Mesenteric fat pad (tissue), 1 donor: ENCODE measurements around the gene COG6. TPM values are rescaled to one million over a fixed set of nuclear protein-coding genes. Genes with fewer than 3 reads are reported as not detected.

Experiments used
- DNase-seq: peaks from one replicate; pipeline ENCODE4 v3.0.0-alpha.2; 2020; ENCODE audit warnings: low spot score
- total RNA-seq: library from RNA; stranded (reverse); fragmentation: NEBNext Ultra II Directional; extraction: Animal tissue kit (Norgen Biotek cat#: 25700); gene quantifications from one replicate; pipeline ENCODE4 v1.2.1, GENCODE V29; 2021
- donor health status: DM: yes; HTN: yes; CAD: no.

The COG6 gene
- total RNA-seq, 1 donor from 2014 or later = 27.1 TPM

GRCh38 chr13:39676315-39676876 is 20.9 kb downstream of the COG6 start:
- DNase-seq = no peak

DNA sequence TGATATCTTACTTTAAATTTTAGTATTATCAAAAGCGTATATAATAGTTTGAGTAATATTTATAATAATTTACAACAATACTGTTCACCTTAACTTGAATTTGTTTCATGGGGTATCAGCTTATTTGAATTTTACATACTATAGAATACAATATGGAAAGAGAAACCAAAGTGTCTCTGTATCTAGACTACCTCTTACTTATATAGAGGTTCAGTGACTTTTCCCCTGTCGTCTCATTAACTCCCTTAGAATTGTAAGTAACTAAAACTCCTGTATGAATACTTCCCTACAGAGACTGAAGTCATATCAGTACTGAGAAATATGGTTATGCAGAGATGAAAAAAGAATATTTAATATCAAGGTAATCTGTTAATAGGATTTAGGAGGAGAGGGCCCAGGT is 26.8 kb downstream of the COG6 start:
- no peak for DNase-seq

DNA sequence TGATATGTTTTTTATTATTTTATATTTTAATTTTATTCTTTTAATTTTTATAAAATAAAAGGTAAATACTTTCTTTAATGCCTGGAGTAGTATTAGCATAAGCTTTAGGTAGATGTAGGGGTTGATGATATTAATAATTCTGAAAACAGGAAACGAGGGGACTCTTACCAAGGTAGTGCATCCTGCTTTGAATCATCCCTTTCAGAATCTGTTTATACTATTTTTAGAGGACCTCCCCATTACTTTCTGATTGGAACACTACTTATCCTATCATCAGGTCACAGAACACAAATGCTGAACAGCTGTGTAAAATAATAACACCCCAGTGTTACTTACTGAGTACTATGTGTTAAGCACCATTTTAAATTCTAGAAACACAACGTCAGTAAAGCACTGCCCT is 27.3 kb downstream of the COG6 start:
- DNase-seq = no peak

GRCh38 chr13:39684531-39685137 is 29.2 kb downstream of the COG6 start:
- no peak for DNase-seq

DNA sequence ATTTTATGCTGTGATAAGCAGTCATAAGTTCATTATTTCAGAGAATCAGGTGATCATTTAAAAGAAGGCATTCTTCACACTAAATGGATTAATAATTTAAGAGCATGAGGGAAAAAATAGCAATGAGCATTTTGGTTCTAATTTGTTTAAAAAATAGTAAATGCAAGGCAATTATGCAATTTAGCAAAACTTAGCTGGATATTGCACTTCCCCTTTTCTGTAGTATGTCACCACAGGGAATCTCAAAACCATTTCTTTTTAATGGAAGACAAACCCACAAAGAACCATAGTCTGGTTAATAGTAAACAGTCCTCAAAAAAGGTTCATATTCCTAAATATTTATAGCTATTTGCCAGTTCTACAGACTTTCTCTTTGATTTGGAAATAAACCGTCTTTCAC is 30.2 kb downstream of the COG6 start:
- no peak for DNase-seq

GRCh38 chr13:39688278-39688677 is 32.8 kb downstream of the COG6 start:
- no peak for DNase-seq

- DNase-seq = no peak
These were observed 33.4 kb downstream of the COG6 start for GRCh38 chr13:39688699-39689405.

GRCh38 chr13:39692660-39693438 is 37.4 kb downstream of the COG6 start:
- DNase-seq = no peak

GRCh38 chr13:39699274-39699673 is 43.8 kb downstream of the COG6 start:
- no peak for DNase-seq

- DNase-seq = no peak
These were observed 57.2 kb downstream of the COG6 start for GRCh38 chr13:39712626-39713025.

DNA sequence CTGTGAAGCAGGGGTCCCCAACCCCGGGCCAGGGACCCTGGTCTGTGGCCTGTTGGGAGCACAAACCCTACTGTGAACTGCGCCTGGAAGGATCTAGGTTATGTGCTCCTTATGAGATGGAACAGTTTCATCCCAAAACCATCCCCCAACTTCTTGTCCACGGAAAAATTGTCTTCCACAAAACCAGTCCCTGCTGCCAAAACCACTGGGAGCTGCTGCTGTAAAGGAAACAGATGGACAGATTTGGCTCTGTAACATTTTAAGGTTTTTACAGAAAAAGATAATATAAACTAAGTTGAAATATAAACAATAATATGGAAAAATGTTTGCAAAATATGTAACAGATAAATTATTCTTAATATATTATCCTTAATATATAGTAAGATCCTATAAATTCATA is 73.7 kb downstream of the COG6 start:
- no peak for DNase-seq

DNA sequence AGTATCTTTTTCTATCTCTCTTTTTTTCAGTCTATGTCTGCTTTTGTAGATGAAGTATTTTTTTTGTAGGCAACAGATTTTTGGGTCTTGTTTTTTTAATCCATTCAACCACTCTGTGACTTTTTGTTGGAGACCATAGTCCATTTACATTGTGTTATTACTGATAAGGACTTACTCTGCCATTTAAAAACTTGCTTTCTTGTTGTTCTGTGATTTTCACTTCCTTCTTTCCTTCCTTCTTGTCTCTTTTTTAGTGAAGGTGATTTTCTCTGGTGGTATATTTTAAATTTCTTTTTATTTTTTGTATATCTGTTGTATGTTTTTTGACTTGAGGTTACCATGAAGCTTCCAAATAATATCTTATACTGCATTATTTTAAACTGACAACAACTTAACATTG is 79.5 kb downstream of the COG6 start:
- DNase-seq = no peak

GRCh38 chr13:39737047-39737446 is 81.6 kb downstream of the COG6 start:
- DNase-seq = no peak

DNA sequence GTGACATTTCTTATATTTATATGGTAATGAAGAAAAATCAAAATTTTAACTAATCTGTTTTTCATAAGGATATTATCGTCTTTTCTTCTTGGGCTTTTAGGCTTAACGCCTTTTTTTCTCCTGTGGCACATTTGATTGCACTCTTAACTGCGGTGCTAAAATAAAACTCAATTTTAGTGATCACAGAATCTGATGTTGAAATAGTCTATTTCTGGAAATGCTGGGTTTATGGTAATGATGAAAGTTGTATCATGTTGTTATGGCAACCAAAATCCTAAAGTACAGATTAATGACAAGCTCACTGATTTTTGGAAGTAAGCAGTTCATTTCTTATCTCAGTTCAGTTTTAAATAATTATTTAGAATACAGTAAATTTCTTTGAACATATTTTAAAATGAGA is 85.3 kb downstream of the COG6 start:
- DNase-seq = no peak

DNA sequence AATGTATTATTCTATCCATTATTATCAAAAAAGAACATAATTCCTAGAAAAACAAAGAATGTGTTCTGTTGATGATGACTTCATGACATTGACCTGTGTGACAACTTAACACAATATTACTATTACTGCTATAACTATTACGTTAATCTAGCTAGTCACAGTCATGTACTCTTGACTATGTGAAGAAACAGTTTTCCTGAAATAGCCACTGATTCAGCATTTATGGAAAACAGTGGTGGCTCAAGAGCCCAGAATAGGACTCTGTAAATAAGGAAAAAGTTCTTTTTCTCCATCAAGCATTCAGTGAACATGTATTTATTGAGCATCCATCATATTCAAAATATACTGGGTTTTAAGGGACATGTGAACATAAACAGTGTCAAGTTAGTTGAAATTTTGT is 93.5 kb downstream of the COG6 start:
- DNase-seq = no peak

- DNase-seq = no peak
These were observed 94.1 kb downstream of the COG6 start for GRCh38 chr13:39749528-39749927.

DNA sequence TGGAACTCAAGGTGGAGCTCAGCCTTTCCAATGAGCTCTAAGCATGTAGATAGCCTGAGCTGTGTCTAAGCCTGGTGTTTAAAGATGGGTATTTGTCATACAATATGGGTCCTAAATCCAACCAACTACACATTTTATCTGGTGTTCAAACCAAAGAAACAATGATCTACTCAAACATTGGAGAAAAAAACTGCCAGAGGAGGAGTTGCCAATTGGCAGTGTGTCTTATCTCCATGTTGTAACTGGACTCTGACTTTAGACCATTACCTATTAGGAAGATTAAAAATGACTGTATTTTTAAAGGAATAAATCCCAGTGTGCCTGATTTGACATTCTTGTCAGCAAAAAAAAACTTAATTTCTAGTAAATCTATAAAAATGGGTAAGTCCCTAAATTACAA is 96.3 kb downstream of the COG6 start:
- DNase-seq = no peak

DNA sequence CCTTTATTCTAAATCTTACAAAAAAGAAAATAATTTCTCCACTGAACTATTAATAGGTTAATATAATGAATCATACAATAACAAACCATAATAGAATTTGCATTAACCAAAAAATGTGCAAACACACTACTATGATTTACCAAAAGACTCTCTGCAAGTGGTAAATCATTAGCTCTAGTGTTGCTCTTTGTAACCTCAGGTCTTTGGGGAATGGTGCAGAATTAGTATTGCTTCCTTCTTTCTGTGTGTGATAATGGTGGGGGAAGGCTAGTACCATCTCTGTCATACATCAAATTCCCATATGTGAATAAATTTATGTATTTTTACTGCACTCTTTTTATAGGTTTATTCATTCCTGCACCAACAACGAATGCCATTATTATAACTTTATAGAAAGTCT is 105.1 kb downstream of the COG6 start:
- no peak for DNase-seq

DNA sequence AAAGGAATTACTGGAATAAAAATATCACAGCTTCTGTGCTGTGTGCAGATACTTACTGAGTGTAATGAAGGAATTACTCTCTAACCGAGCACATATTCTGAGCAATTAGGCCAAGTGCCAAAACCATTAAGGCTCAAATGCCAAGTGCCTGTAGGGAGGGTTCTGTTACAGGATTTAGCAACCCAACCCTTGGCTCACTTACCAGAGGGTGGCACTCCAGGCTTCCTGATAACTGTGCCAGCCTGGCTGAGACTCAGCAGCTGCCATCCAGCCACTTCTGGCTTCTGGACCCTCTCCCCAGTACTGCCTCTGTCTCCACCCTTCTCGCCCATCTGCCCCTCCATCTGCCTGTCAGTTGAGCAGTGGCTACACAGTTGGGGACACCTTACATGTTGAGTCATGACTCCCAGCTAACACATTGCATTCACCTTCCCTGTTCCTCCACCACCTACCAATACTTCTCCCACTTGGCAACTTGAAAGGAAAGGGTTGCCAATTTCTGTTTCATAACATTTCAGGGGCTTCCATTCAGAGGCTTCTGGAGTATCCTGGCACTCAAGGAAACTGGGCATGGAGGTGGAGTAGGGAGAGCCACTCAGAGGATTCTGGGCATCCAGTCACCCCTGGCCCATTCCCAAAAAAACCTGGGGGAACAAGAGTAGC is 110.5 kb downstream of the COG6 start:
- DNase-seq = no peak

DNA sequence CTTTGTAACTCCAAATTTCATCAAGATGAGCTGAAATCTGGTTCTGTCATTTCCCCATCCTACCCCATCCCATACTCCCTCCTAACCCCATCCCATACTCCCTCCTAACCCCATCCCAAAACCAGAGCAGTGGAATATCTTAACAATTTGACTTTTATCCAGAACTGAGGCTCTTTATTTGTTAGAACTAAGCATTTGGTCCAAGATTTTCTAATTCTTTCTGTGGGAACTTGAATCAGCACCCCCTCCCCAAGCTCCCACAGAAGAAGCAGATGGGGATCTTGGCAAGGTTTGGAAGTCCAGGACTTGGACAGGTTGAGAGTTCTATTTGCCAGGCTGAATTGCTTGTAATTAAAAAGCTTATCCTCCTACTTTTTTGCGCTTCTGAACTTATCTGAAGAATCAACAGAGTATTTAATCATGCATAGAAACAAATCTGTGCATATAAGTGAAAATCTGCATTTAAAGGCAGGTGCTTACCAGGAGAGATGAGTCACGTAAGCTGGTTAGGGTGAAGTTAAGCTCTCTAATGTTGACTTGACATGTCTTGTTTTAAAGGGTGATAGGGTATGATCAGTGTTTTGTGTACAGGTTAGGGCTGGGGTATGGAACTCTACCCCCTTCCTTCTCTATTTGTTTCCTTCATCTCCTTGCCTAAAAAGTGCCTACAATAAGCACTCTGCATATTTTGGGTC is 111.1 kb downstream of the COG6 start:
- DNase-seq = no peak
